NK-92 (cell line): ENCODE results near the gene EML4.

Source experiments
- DNase-seq: peaks from one replicate; lab custom pipeline; 2025; ENCODE audit not compliant: unreplicated experiment; lab: John Stamatoyannopoulos, UW

The EML4 gene

GRCh38 chr2:42192652-42193566 is 23.8 kb downstream of the EML4 start:
- no peak for DNase-seq

GRCh38 chr2:42193722-42194187 is 24.6 kb downstream of the EML4 start:
- no peak for DNase-seq

GRCh38 chr2:42194428-42194827 is 25.3 kb downstream of the EML4 start:
- no peak for DNase-seq

GRCh38 chr2:42195559-42195958 is 26.4 kb downstream of the EML4 start:
- no peak for DNase-seq

GRCh38 chr2:42196070-42196402 is 26.9 kb downstream of the EML4 start:
- DNase-seq = no peak

GRCh38 chr2:42196403-42197267 is 27.5 kb downstream of the EML4 start:
- no peak for DNase-seq

- no peak for DNase-seq
Measured at GRCh38 chr2:42197792-42198191, 28.6 kb downstream of the EML4 start.

GRCh38 chr2:42198466-42198865 is 29.3 kb downstream of the EML4 start:
- DNase-seq = no peak

GRCh38 chr2:42199002-42199401 is 29.8 kb downstream of the EML4 start:
- DNase-seq = no peak

GRCh38 chr2:42199626-42200025 is 30.5 kb downstream of the EML4 start:
- no peak for DNase-seq

- no peak for DNase-seq
Measured at GRCh38 chr2:42200926-42201855, 32.0 kb downstream of the EML4 start.

GRCh38 chr2:42202634-42203008 is 33.5 kb downstream of the EML4 start:
- DNase-seq = no peak

- no peak for DNase-seq
Measured at GRCh38 chr2:42203792-42204191, 34.6 kb downstream of the EML4 start.

- DNase-seq = no peak
Measured at GRCh38 chr2:42205337-42205736, 36.2 kb downstream of the EML4 start.

- DNase-seq = no peak
Measured at GRCh38 chr2:42207826-42208225, 38.7 kb downstream of the EML4 start.

- DNase-seq = no peak
Measured at GRCh38 chr2:42210203-42210602, 41.0 kb downstream of the EML4 start.

- DNase-seq = no peak
Measured at GRCh38 chr2:42211291-42211690, 42.1 kb downstream of the EML4 start.

- DNase-seq = no peak
Measured at GRCh38 chr2:42214669-42215068, 45.5 kb downstream of the EML4 start.

- DNase-seq = no peak
Measured at GRCh38 chr2:42216694-42217093, 47.5 kb downstream of the EML4 start.

GRCh38 chr2:42217307-42217706 is 48.2 kb downstream of the EML4 start:
- no peak for DNase-seq

- DNase-seq = no peak
Measured at GRCh38 chr2:42217914-42218313, 48.8 kb downstream of the EML4 start.
